ENCODE measurements around the gene ZNF335. TPM values are rescaled to one million over a fixed set of nuclear protein-coding genes. Genes with fewer than 3 reads are reported as not detected.
A peak's percentile ranks its signal among the peaks of the same experiment; 100 is the strongest.

ZNF335 gene
- total and polyA plus RNA-seq, 2 donors (not counting 3 experiments of a cell fraction or from before 2014, with no cell fraction given) = 17.3 to 22.8 TPM

DNA sequence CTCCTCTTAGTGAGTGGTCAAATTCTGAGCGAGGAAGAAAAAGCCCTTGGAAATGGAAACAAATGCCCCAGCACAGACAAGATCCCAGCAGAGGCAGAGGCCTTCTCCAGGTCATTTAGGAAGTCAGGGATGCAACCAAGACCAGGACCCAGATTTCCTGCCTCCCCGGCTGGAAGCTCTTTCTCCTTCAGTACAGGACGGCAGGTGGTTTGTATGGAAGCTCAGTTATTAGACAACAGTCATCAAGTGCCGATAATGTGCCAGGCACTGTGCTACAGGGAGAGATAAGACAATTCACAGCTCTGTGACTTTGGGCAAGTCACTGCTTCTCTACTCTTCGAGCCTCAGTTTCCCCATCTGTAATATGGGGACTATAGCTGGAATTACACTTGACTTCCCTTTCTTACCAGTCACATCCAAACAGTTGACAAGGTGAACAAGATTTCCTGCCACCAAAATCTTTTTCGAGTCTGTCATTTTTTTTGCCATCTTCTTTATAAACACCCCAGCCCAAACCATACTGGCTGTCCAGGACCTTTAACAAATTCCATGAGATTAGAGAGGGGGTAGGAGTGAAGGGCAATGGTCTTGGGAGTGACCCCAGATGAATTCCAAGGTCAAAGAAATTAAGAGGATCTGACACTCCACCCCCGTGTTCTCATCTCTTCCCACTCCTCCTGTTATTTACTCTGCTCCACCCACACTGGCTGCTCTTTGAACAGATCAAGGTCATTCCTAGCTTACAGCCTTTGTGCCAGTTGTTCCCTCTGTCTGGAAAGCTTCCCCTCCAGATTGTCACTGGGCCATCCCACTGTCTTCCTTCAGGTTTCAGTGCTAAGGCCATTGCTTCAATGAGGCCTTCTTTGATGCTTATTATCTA, 42.8 kb upstream of the ZNF335 start:
- Histone ChIP-seq H3K79me2 (ENCODE audit: control insufficient read depth, insufficient read depth, low read length) (no peaks in the 10 kb centered on the region), H3K4me2 (ENCODE audit: insufficient read depth, low read length) (no peak overlapping the region), H3K9me1 (replicated peaks; ENCODE audit: control insufficient read depth, extremely low read depth, insufficient read depth, low read length) (no peaks in the 10 kb centered on the region), H3K9me3 (replicated peaks; ENCODE audit: control insufficient read depth, insufficient read depth, low read length) (no peaks in the 10 kb centered on the region), H3K4me3 (replicated peaks in 1 of 3; ENCODE audit: insufficient read depth in 1 of 3, low read depth in 1 of 3, low read length in 3 of 3) (no peak overlapping the region), H3K27me3 (ENCODE audit: control insufficient read depth in 2 of 2, insufficient read depth in 2 of 2, low read length in 2 of 2) (peaks cover 32 to 38% of the 10 kb centered on the region in 2 experiments), H3K9ac (replicated peaks; ENCODE audit: extremely low read depth, insufficient read depth, low read length) (no peak overlapping the region), H2AFZ (ENCODE audit: low read depth, low read length) (no peak overlapping the region), H3K27ac (ENCODE audit: insufficient read depth, low read depth, low read length) (no peak overlapping the region), H4K20me1 (replicated peaks; ENCODE audit: control insufficient read depth, extremely low read depth, insufficient read depth, low read length) (no peaks in the 10 kb centered on the region), H3K4me1 (ENCODE audit: control insufficient read depth, extremely low read depth, insufficient read depth, low read length) (no peaks in the 10 kb centered on the region), H3K36me3 (ENCODE audit: control insufficient read depth in 2 of 2, extremely low read depth in 1 of 2, insufficient read depth in 2 of 2, low read length in 2 of 2) (no peaks in the 10 kb centered on the region)
- BruUV-seq (replicated peaks) = no TSS peak
- dilution Hi-C loops (cut with MboI; ENCODE audit: extremely low pct_ligation_motif_present, low sequenced_read_pairs) (no loop called here), intact Hi-C loops (cut with micrococcal nuclease) (loop anchor here (2.0 kb wide), 2 partner anchors 74 to 160 kb away; partner anchors contain the start of gene NCOA5)
- ChIA-PET CTCF (interaction anchor here (0.7 to 3.9 kb wide), 33 partner anchors 8 to 423 kb away, joined by 3 to 55 read pairs (median 5); partner anchors contain the start of gene SLC12A5), POLR2A (no interaction called here)
- no peak for FAIRE-seq
- DNase-seq (ENCODE audit: low read depth, low spot score) = peak; percentile 17
- TF ChIP-seq JUN (IDR thresholded peaks at IDR 0.05; ENCODE audit: borderline replicate concordance, insufficient read depth, insufficient read length, low read depth) (no peak), GATA2 (IDR thresholded peaks at IDR 0.05; ENCODE audit: insufficient read depth, insufficient read length, low read depth, low read length) (no peak), POLR2AphosphoS5 (IDR thresholded peaks at IDR 0.05; ENCODE audit: insufficient read depth, low read depth, low read length) (no peak), POLR2A (IDR thresholded peaks at IDR 0.05; ENCODE audit: low read depth, low read length) (no peak)
- TF ChIP-seq, protein P1, sequence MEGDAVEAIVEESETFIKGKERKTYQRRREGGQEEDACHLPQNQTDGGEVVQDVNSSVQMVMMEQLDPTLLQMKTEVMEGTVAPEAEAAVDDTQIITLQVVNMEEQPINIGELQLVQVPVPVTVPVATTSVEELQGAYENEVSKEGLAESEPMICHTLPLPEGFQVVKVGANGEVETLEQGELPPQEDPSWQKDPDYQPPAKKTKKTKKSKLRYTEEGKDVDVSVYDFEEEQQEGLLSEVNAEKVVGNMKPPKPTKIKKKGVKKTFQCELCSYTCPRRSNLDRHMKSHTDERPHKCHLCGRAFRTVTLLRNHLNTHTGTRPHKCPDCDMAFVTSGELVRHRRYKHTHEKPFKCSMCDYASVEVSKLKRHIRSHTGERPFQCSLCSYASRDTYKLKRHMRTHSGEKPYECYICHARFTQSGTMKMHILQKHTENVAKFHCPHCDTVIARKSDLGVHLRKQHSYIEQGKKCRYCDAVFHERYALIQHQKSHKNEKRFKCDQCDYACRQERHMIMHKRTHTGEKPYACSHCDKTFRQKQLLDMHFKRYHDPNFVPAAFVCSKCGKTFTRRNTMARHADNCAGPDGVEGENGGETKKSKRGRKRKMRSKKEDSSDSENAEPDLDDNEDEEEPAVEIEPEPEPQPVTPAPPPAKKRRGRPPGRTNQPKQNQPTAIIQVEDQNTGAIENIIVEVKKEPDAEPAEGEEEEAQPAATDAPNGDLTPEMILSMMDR (IDR thresholded peaks at IDR 0.05; ENCODE audit: extremely low read depth in 1 of 2, insufficient read depth in 1 of 2, low read depth in 1 of 2, low read length in 2 of 2) = no peak
- TF ChIP-seq, protein P2, sequence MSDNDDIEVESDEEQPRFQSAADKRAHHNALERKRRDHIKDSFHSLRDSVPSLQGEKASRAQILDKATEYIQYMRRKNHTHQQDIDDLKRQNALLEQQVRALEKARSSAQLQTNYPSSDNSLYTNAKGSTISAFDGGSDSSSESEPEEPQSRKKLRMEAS (IDR thresholded peaks at IDR 0.05; ENCODE audit: insufficient read depth, insufficient read length) = no peak
